Small intestine (tissue), 16 donors: ENCODE results near the gene OR14K1. TPM values are rescaled to one million over a fixed set of nuclear protein-coding genes. Genes with fewer than 3 reads are reported as not detected.
"Not testable (repeated sequence)": the region's sequence is repeated elsewhere in the genome, so short reads cannot be mapped to it uniquely, and the experiment has no call there.

Experiments used
- DNase-seq, 2 donors: peaks; one replicate each; pipeline versions ENCODE4 v3.0.0 to v3.0.0-alpha.2; 2013
- FAIRE-seq: peaks from 2 replicates; lab custom pipeline; 2012; peaks lifted over from hg19 to GRCh38; lab: Jason Lieb, UNC
- H3K27ac ChIP-seq, 3 donors: one replicate each; pipeline ENCODE4 v1.5.1; 2013; ENCODE audit warnings: low read length in 2 of 3, mild to moderate bottlenecking in 2 of 3, control low read depth in 1 of 3, inconsistent platforms in 1 of 3, low read depth in 1 of 3, moderate library complexity in 1 of 3
- H3K27me3 ChIP-seq, 3 donors: one replicate each; pipeline ENCODE4 v1.6.1; 2013; ENCODE audit warnings: low read length in 3 of 3, inconsistent platforms in 1 of 3; ENCODE audit not compliant: control insufficient read depth in 3 of 3, insufficient read depth in 3 of 3
- H3K36me3 ChIP-seq, 3 donors: one replicate each; pipeline ENCODE4 v1.6.1; 2013; ENCODE audit warnings: low read length in 3 of 3, inconsistent platforms in 1 of 3, low read depth in 1 of 3, mild to moderate bottlenecking in 1 of 3, moderate library complexity in 1 of 3; ENCODE audit not compliant: control insufficient read depth in 3 of 3, insufficient read depth in 2 of 3
- H3K4me1 ChIP-seq, 3 donors: one replicate each; pipeline ENCODE4 v1.6.1; 2013; ENCODE audit warnings: low read length in 2 of 3, inconsistent platforms in 1 of 3, low read depth in 1 of 3, mild to moderate bottlenecking in 1 of 3, moderate library complexity in 1 of 3; ENCODE audit not compliant: control insufficient read depth in 3 of 3, insufficient read depth in 2 of 3
- H3K4me3 ChIP-seq, 3 donors: one replicate each; pipeline ENCODE4 v1.5.1; 2013; ENCODE audit warnings: low read length in 3 of 3, control low read depth in 1 of 3, inconsistent platforms in 1 of 3, low read depth in 1 of 3, mild to moderate bottlenecking in 1 of 3, moderate library complexity in 1 of 3
- H3K9me3 ChIP-seq, 2 donors: one replicate each; pipeline ENCODE4 v1.6.1; 2013; ENCODE audit warnings: low read depth in 1 of 2, low read length in 1 of 2; ENCODE audit not compliant: control insufficient read depth in 2 of 2, insufficient read depth in 1 of 2
- WGBS, 3 donors: extraction: QIAGEN DNeasy Blood & Tissue Kit; methylation state at CpG; one replicate each; pipeline ENCODE4 v1.1.7; 2013; 5-methylcytosine and 5-hydroxymethylcytosine counted together
- long read RNA-seq, 10 donors: transcript quantifications; one replicate each; lab custom pipeline, GENCODE V29; 2026
- polyA plus RNA-seq, 4 donors: library from polyadenylated mRNA; stranded (reverse) in 3 of 4; unstranded in 1 of 4; fragments of 200-250 nt in 3 of 4; fragments of 120-200 nt in 1 of 4; gene quantifications; one replicate each; pipeline versions ENCODE4 v1.2.1 to v1.2.3, GENCODE V29; 2013
- donor health status: healthy with polysubstance abuse.
- donor health status: control.
- donor health status: control.
- donor health status: Bipolar disorder and iron deficiency.
- donor health status: healthy.

OR14K1 gene
- polyA plus RNA-seq, result not detected
- long read RNA-seq, donor 1, result 0 reads
- long read RNA-seq, donor 2, result 0 reads
- long read RNA-seq, donor 3, result 0 reads
- long read RNA-seq, donor 4, result 0 reads
- long read RNA-seq, donor 5, result 0 reads
- long read RNA-seq, donor 6, result 0 reads
- long read RNA-seq, donor 7, result 0 reads
- long read RNA-seq, donor 8, result 0 reads
- long read RNA-seq, donor 9, result 0 reads
- long read RNA-seq, donor 10, result 0 reads

GRCh38 chr1:247738315-247738714 lies at the start of gene OR14K1:
OR14K1 (plus strand) TSS chr1:247738615; CDS start chr1:247738615, 0 bp downstream.
- FAIRE-seq (no peak), DNase-seq (no peak)
- Histone ChIP-seq H3K27me3 (no peaks in the 10 kb centered on the region), H3K9me3 (peaks cover 0 to 6% of the 10 kb centered on the region in 2 donors), H3K4me1 (no peaks in the 10 kb centered on the region), H3K4me3 (no peak within 1 kb of the TSS), H3K36me3 (no peaks in the 10 kb centered on the region), H3K27ac (no peak within 1 kb of the TSS)
- WGBS, 3 donors, result 93 to 98% (median 97%) methylated on average over 1 of the region's 1 CpG

GRCh38 chr1:247701338-247701737 lies 37.1 kb upstream of the OR14K1 start:
- no peaks in the 10 kb centered on the region for H3K36me3 ChIP-seq
- no peaks in the 10 kb centered on the region for H3K27me3 ChIP-seq
- H3K27ac ChIP-seq, result no peak overlapping the region
- DNase-seq, result no peak
- FAIRE-seq, result no peak
- no peak overlapping the region for H3K4me3 ChIP-seq
- no peaks in the 10 kb centered on the region for H3K4me1 ChIP-seq
- WGBS, 3 donors, result 59 to 84% (median 61%) methylated on average over 1 of the region's 1 CpG
- peaks cover 2 to 10% of the 10 kb centered on the region in 2 donors for H3K9me3 ChIP-seq

- not testable (repeated sequence) for H3K27ac ChIP-seq, FAIRE-seq, H3K4me1 ChIP-seq, H3K27me3 ChIP-seq, H3K4me3 ChIP-seq, DNase-seq, H3K36me3 ChIP-seq
- peaks cover 0 to 17% of the 10 kb centered on the region in 2 donors for H3K9me3 ChIP-seq
- WGBS, 3 donors, result 92 to 93% (median 92%) methylated on average over 8 of the region's 8 CpGs
These were observed 27.7 kb upstream of the OR14K1 start for GRCh38 chr1:247710681-247711080.

- Histone ChIP-seq H3K36me3 (no peaks in the 10 kb centered on the region), H3K4me1 (no peaks in the 10 kb centered on the region), H3K27ac (no peak overlapping the region), H3K9me3 (peaks cover 0 to 12% of the 10 kb centered on the region in 2 donors), H3K27me3 (no peaks in the 10 kb centered on the region), H3K4me3 (no peak overlapping the region)
- FAIRE-seq (no peak), DNase-seq (no peak)
- 86 to 94% (median 91%) methylated on average over 7 of the region's 7 CpGs for WGBS, 3 donors
These were observed 24.7 kb upstream of the OR14K1 start for GRCh38 chr1:247713753-247714152.

- WGBS, 3 donors, result 82 to 90% (median 89%) methylated on average over 3 of the region's 3 CpGs
- H3K36me3 ChIP-seq, result no peaks in the 10 kb centered on the region
- FAIRE-seq, result no peak
These were observed 21.9 kb upstream of the OR14K1 start, which contains the start of gene OR6F1 for GRCh38 chr1:247716546-247716945. OR6F1 (minus strand) TSS chr1:247716646; CDS start chr1:247712755, 3,891 bp downstream.

GRCh38 chr1:247721222-247721621 lies 17.2 kb upstream of the OR14K1 start:
- no peaks in the 10 kb centered on the region for H3K4me1 ChIP-seq
- H3K9me3 ChIP-seq, result peaks cover 3 to 7% of the 10 kb centered on the region in 2 donors
- no peak overlapping the region for H3K4me3 ChIP-seq
- no peak overlapping the region for H3K27ac ChIP-seq
- no peaks in the 10 kb centered on the region for H3K27me3 ChIP-seq
- H3K36me3 ChIP-seq, result no peaks in the 10 kb centered on the region
- DNase-seq, result no peak
- 88 to 92% (median 90%) methylated on average over 4 of the region's 4 CpGs for WGBS, 3 donors
- no peak for FAIRE-seq

More at GRCh38 chr1:247716546-247716945, 21.9 kb upstream of the OR14K1 start, which contains the start of gene OR6F1:
- Histone ChIP-seq H3K4me1 (no peaks in the 10 kb centered on the region), H3K9me3 (peaks cover 3 to 14% of the 10 kb centered on the region in 2 donors), H3K27me3 (no peaks in the 10 kb centered on the region), H3K27ac (no peak within 1 kb of the TSS), H3K4me3 (no peak within 1 kb of the TSS)
- no peak for DNase-seq

GRCh38 chr1:247740721-247741120 lies 2.3 kb downstream of the OR14K1 start:
- DNase-seq, result no peak
- Histone ChIP-seq H3K4me1 (no peaks in the 10 kb centered on the region), H3K27ac (no peak overlapping the region), H3K4me3 (no peak overlapping the region), H3K27me3 (no peaks in the 10 kb centered on the region), H3K36me3 (no peaks in the 10 kb centered on the region), H3K9me3 (peaks cover 0 to 6% of the 10 kb centered on the region in 2 donors)
- no peak for FAIRE-seq
- WGBS, 3 donors, result 84 to 90% (median 89%) methylated on average over 2 of the region's 2 CpGs

- H3K9me3 ChIP-seq, result peaks cover 0 to 3% of the 10 kb centered on the region in 2 donors
- no peaks in the 10 kb centered on the region for H3K4me1 ChIP-seq
- 74 to 81% (median 77%) methylated on average over 5 of the region's 5 CpGs for WGBS, 3 donors
- no peak for DNase-seq
- no peaks in the 10 kb centered on the region for H3K27me3 ChIP-seq
- no peak for FAIRE-seq
- H3K36me3 ChIP-seq, result no peaks in the 10 kb centered on the region
- H3K27ac ChIP-seq, result no peak overlapping the region
- no peak overlapping the region for H3K4me3 ChIP-seq
These were observed 3.3 kb downstream of the OR14K1 start for GRCh38 chr1:247741756-247742155.
